LNCAP (cell line): ENCODE measurements around the gene ATP4B.

ENCODE experiments used
- CTCF ChIP-seq: fragments of 450-650 bp; IDR thresholded peaks from 2 replicates; pipeline ENCODE4 v1.5.1; 2017; ENCODE audit warnings: mild to moderate bottlenecking

ATP4B gene

GRCh38 chr13:113641426-113641825 lies 16.6 kb downstream of the ATP4B start:
- no peak for TF ChIP-seq CTCF

- TF ChIP-seq CTCF: no peak
These were observed 18.3 kb downstream of the ATP4B start for GRCh38 chr13:113639616-113640262.

- TF ChIP-seq CTCF: no peak
These were observed 19.2 kb downstream of the ATP4B start for GRCh38 chr13:113638806-113639205.

GRCh38 chr13:113638173-113638746 lies 19.7 kb downstream of the ATP4B start:
- no peak for TF ChIP-seq CTCF

GRCh38 chr13:113637262-113638160 lies 20.5 kb downstream of the ATP4B start:
- no peak for TF ChIP-seq CTCF

- TF ChIP-seq CTCF: no peak
These were observed 21.6 kb downstream of the ATP4B start for GRCh38 chr13:113636266-113636963.

- TF ChIP-seq CTCF: no peak
These were observed 22.3 kb downstream of the ATP4B start for GRCh38 chr13:113635709-113636108.
